PC-9 (cell line): ENCODE results near the gene XPO6. TPM values are rescaled to one million over a fixed set of nuclear protein-coding genes. Genes with fewer than 3 reads are reported as not detected.

Experiments used
- BruUV-seq: library from RNA; stranded (reverse); fragments of 400-500 nt; replicated peaks from 2 replicates; lab custom pipeline; 2021; lab: Mats Ljungman, UMichigan
- CTCF ChIA-PET: fragments of 300-600 bp; sonication (Branson Sonifier 250); formaldehyde crosslinking; loops from one replicate; lab custom pipeline; 2022; ENCODE audit warnings: antibody characterized with exemption; lab: Charles Lee
- POLR2A ChIA-PET: fragments of 300-600 bp; sonication (Branson Sonifier 250); formaldehyde crosslinking; loops from one replicate; lab custom pipeline; 2022; ENCODE audit warnings: antibody characterized with exemption; ENCODE audit not compliant: unreplicated experiment; lab: Charles Lee
- DNase-seq, 2 experiments: peaks; one replicate each; pipeline versions ENCODE4 v3.0.0 to v3.0.0-alpha.2; 2015 to 2022; ENCODE audit warnings: mixed read lengths in 1 of 2
- H2AFZ ChIP-seq: fragments of 200-600 bp; sonication (generic); 2 replicates; pipeline ENCODE4 v1.8.1; 2017; ENCODE audit warnings: antibody characterized with exemption
- H3F3A ChIP-seq: fragments of 200-600 bp; sonication (generic); 2 replicates; pipeline ENCODE4 v1.8.1; 2017; ENCODE audit warnings: antibody characterized with exemption, mild to moderate bottlenecking, low read depth; ENCODE audit not compliant: insufficient read depth
- H3K27ac ChIP-seq: fragments of 200-600 bp; sonication (generic); 2 replicates; pipeline ENCODE4 v1.6.1; 2016; ENCODE audit warnings: mixed run types
- H3K27me3 ChIP-seq: fragments of 200-600 bp; sonication (generic); 2 replicates; pipeline ENCODE4 v1.6.1; 2016; ENCODE audit warnings: low read depth, mixed run types; ENCODE audit not compliant: insufficient read depth
- H3K36me3 ChIP-seq: fragments of 200-600 bp; sonication (generic); 2 replicates; pipeline ENCODE4 v1.6.1; 2016; ENCODE audit warnings: low read depth, mixed run types
- H3K4me1 ChIP-seq: fragments of 200-600 bp; sonication (generic); replicated peaks from 2 replicates; pipeline ENCODE4 v1.6.1; 2016; ENCODE audit warnings: mixed run types; ENCODE audit not compliant: insufficient read depth
- H3K4me2 ChIP-seq: fragments of 200-600 bp; sonication (generic); 2 replicates; pipeline ENCODE4 v1.6.1; 2017; ENCODE audit warnings: mixed run types
- H3K4me3 ChIP-seq: fragments of 200-600 bp; sonication (generic); 2 replicates; pipeline ENCODE4 v1.6.1; 2016; ENCODE audit warnings: mixed run types
- H3K79me2 ChIP-seq: fragments of 200-600 bp; sonication (generic); 2 replicates; pipeline ENCODE4 v1.6.1; 2017; ENCODE audit warnings: low read depth, mixed run types
- H3K9me2 ChIP-seq: fragments of 200-600 bp; sonication (generic); 2 replicates; pipeline ENCODE4 v1.8.1; 2017; ENCODE audit warnings: mild to moderate bottlenecking; ENCODE audit not compliant: insufficient read depth
- H3K9me3 ChIP-seq: fragments of 200-600 bp; sonication (generic); 2 replicates; pipeline ENCODE4 v1.8.1; 2016; ENCODE audit warnings: low read depth; ENCODE audit not compliant: insufficient read depth
- H4K20me1 ChIP-seq: fragments of 200-600 bp; sonication (generic); 2 replicates; pipeline ENCODE4 v1.8.1; 2017; ENCODE audit not compliant: insufficient read depth
- EZH2 ChIP-seq: fragments of 200-600 bp; sonication (generic); IDR thresholded peaks from 2 replicates; pipeline ENCODE4 v1.8.0; 2017; ENCODE audit warnings: antibody characterized with exemption, low read depth
- intact Hi-C: fragments of 100-400 bp; cut with micrococcal nuclease; formaldehyde crosslinking; loops from one replicate; pipeline ENCODE4 v1.10.0; 2022; ENCODE audit not compliant: unreplicated experiment
- total RNA-seq: library from RNA; stranded (reverse); gene quantifications from 2 replicates; pipeline ENCODE4 v1.2.3, GENCODE V29; 2021
- TF ChIP-seq, protein P1 (sequence below): fragments of 200-600 bp; sonication (generic); conservative IDR thresholded peaks from 2 replicates; pipeline ENCODE4 v1.6.1; 2017; ENCODE audit warnings: mixed run types, antibody characterized with exemption, mild to moderate bottlenecking, moderate library complexity

XPO6 gene
- total RNA-seq, 1 experiment from 2014 or later = 154 TPM

DNA sequence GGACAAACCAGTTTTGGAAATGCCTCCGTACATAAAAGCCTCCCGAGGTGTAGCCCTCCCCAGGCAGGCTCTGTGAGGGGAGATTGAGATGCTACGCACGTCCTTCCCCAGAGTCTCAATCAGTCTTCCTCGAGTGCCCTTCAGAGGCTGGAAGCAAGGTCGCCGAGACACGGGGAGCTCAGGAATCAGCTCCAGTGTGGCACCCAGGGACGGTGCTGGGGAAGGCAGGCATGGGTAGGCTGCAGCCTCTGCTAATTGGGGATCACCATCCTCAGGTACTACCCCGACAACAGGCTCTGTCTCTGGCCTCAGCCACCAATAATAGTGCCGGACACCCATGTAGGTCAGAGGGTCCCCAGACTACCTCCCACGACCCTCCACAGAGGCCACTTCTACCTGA lies 120.1 kb downstream of the XPO6 start:
- no TSS peak for BruUV-seq
- Histone ChIP-seq H3K9me3 (no peaks in the 10 kb centered on the region), H3K4me1 (peaks cover 33% of the 10 kb centered on the region), H2AFZ (no peak overlapping the region), H3K4me3 (no peak overlapping the region), H3K9me2 (no peaks in the 10 kb centered on the region), H3K4me2 (peak overlapping the region; percentile 39), H3K27ac (peak overlapping the region; percentile 76), H3K36me3 (no peaks in the 10 kb centered on the region), H3F3A (peaks cover 46% of the 10 kb centered on the region), H3K27me3 (no peaks in the 10 kb centered on the region), H3K79me2 (0 out of 2 replicates have a peak, but pooled peaks cover 4% of the 10 kb centered on the region), H4K20me1 (no peaks in the 10 kb centered on the region; the same call in 1 of the 2 replicates)
- ChIA-PET CTCF (interaction anchor here (0.6 to 0.9 kb wide), 2 partner anchors 119 to 541 kb away, joined by 3 to 5 read pairs; partner anchors contain the start of gene KATNIP), POLR2A (no interaction called here)
- intact Hi-C loops = loop anchor here (5.0 kb wide), 1 partner anchor 629 kb away; no protein-coding TSS in a partner anchor
- TF ChIP-seq EZH2 = no peak
- TF ChIP-seq, protein P1, sequence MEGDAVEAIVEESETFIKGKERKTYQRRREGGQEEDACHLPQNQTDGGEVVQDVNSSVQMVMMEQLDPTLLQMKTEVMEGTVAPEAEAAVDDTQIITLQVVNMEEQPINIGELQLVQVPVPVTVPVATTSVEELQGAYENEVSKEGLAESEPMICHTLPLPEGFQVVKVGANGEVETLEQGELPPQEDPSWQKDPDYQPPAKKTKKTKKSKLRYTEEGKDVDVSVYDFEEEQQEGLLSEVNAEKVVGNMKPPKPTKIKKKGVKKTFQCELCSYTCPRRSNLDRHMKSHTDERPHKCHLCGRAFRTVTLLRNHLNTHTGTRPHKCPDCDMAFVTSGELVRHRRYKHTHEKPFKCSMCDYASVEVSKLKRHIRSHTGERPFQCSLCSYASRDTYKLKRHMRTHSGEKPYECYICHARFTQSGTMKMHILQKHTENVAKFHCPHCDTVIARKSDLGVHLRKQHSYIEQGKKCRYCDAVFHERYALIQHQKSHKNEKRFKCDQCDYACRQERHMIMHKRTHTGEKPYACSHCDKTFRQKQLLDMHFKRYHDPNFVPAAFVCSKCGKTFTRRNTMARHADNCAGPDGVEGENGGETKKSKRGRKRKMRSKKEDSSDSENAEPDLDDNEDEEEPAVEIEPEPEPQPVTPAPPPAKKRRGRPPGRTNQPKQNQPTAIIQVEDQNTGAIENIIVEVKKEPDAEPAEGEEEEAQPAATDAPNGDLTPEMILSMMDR = no peak
- no peak for DNase-seq

DNA sequence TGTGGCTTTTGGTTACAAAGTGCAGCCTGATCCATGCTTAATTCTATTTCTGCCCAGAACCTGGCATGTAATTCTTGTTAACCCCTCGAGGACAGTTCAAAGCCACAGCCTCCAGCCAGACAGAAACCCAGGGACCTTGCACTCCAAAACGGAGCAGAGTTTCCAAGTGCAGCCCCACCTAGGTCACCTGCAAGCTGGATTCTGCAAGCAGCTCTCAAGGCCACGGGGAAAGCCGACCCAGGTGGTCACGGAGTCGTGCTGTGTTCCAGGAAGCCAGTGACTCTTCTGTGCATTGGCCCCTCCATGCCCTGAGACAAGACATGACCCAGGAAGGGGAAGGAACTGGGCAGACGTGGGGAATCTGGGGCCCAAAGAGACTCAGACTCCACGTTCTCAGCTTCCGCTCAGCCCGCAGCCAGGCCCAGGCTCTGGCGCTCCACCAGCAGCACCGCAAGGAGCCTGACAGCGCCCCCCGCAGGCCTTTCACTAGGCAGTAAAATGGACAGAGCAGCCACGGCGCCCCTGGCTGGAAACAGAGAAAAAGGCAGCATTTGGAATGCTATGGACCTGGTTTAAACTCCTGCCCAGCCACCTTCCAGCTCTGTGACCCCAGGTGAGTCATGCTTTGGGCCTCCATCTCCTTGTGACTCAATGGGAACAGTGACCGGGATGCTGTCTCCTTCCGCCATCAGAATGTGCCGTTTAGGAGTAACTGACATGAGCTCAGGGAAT lies 121.0 kb downstream of the XPO6 start:
- peak overlapping the region; percentile 76 for H3K27ac ChIP-seq
- H3K4me1 ChIP-seq = peaks cover 33% of the 10 kb centered on the region
- H4K20me1 ChIP-seq = no peaks in the 10 kb centered on the region; the same call in 1 of the 2 replicates
- no peaks in the 10 kb centered on the region for H3K27me3 ChIP-seq
- H3K36me3 ChIP-seq = no peaks in the 10 kb centered on the region
- 0 out of 2 replicates have a peak, but pooled peaks cover 4% of the 10 kb centered on the region for H3K79me2 ChIP-seq
- no peaks in the 10 kb centered on the region for H3K9me2 ChIP-seq
- DNase-seq = peak; percentile 66 to 75
- intact Hi-C loops = loop anchor here (5.0 kb wide), 1 partner anchor 629 kb away; no protein-coding TSS in a partner anchor
- TF ChIP-seq, protein P1 = peak; percentile 53; the same call in 1 of the 2 replicates
- no peak for TF ChIP-seq EZH2
- no peak overlapping the region for H2AFZ ChIP-seq
- H3K9me3 ChIP-seq = no peaks in the 10 kb centered on the region
- peaks cover 41% of the 10 kb centered on the region for H3F3A ChIP-seq
- CTCF ChIA-PET = interaction anchor here (0.9 kb wide), 1 partner anchor 540 kb away, joined by 5 read pairs; the partner anchor contains the start of gene KATNIP
- BruUV-seq = no TSS peak
- no peak overlapping the region for H3K4me3 ChIP-seq
- POLR2A ChIA-PET = interaction anchor here (0.6 kb wide), 1 partner anchor 56 kb away, joined by 3 read pairs; no protein-coding TSS in a partner anchor
- H3K4me2 ChIP-seq = peak overlapping the region; percentile 39; the same call in 1 of the 2 replicates

DNA sequence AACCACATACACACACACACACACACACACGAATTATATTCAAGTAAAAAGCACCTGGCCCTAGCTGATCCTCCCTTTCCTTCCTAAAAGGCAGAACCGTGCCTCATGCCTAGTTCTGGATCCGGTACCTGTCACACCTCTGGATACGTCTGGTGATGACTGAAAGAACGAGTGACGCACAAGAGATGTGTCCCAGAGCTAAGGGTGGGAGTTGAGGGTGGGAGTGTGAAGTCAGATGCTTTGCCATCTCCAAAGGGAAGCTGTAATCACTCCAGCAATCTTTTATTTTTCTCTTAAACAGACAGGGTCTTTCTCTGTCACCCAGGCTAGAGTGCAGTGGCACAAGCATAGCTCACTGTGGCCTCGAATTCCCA lies 121.8 kb downstream of the XPO6 start:
- Histone ChIP-seq H3K9me3 (no peaks in the 10 kb centered on the region), H4K20me1 (no peaks in the 10 kb centered on the region; the same call in 1 of the 2 replicates), H2AFZ (no peak overlapping the region), H3K27ac (no peak overlapping the region), H3K27me3 (no peaks in the 10 kb centered on the region), H3K36me3 (no peaks in the 10 kb centered on the region), H3K4me1 (peaks cover 33% of the 10 kb centered on the region), H3K9me2 (no peaks in the 10 kb centered on the region), H3F3A (peaks cover 41% of the 10 kb centered on the region), H3K4me2 (no peak overlapping the region), H3K4me3 (no peak overlapping the region), H3K79me2 (0 out of 2 replicates have a peak, but pooled peaks cover 4% of the 10 kb centered on the region)
- intact Hi-C loops = loop anchor here (5.0 kb wide), 1 partner anchor 628 kb away; no protein-coding TSS in a partner anchor
- CTCF ChIA-PET = no interaction called here
- no TSS peak for BruUV-seq
- POLR2A ChIA-PET = no interaction called here
- no peak for DNase-seq
- TF ChIP-seq EZH2 = no peak
- TF ChIP-seq, protein P1 = no peak
